Liver (tissue), 9 donors: ENCODE data around the gene PPP1R16B. TPM values are rescaled to one million over a fixed set of nuclear protein-coding genes. Genes with fewer than 3 reads are reported as not detected.

Source experiments
- DNase-seq: peaks from one replicate; pipeline ENCODE4 v3.0.0-alpha.2; 2017; ENCODE audit warnings: low spot score
- H3K27ac ChIP-seq, 2 donors: one replicate each; pipeline ENCODE4 v1.7.0; 2013; ENCODE audit warnings: inconsistent platforms in 2 of 2, low read length in 2 of 2, control low read depth in 1 of 2, low read depth in 1 of 2, mild to moderate bottlenecking in 1 of 2
- H3K27me3 ChIP-seq, 4 donors: one replicate each; pipeline versions ENCODE4 v1.6.1 to v1.7.0; 2013; ENCODE audit warnings: low read length in 3 of 4, inconsistent platforms in 1 of 4, mild to moderate bottlenecking in 1 of 4, moderate library complexity in 1 of 4; ENCODE audit not compliant: control insufficient read depth in 4 of 4, insufficient read depth in 4 of 4
- H3K36me3 ChIP-seq, 4 donors: one replicate each; pipeline versions ENCODE4 v1.6.1 to v1.7.0; 2013; ENCODE audit warnings: low read length in 3 of 4, mild to moderate bottlenecking in 3 of 4, low read depth in 1 of 4, moderate library complexity in 1 of 4; ENCODE audit not compliant: control insufficient read depth in 4 of 4, insufficient read depth in 3 of 4
- H3K4me1 ChIP-seq, 4 donors: one replicate each; pipeline versions ENCODE4 v1.6.1 to v1.7.0; 2013; ENCODE audit warnings: low read length in 3 of 4, mild to moderate bottlenecking in 3 of 4, moderate library complexity in 1 of 4; ENCODE audit not compliant: control insufficient read depth in 4 of 4, insufficient read depth in 4 of 4
- H3K4me3 ChIP-seq, 3 donors: one replicate each; pipeline versions ENCODE4 v1.6.1 to v1.7.0; 2013; ENCODE audit warnings: low read length in 3 of 3, control low read depth in 1 of 3, low read depth in 1 of 3, mild to moderate bottlenecking in 1 of 3
- H3K9ac ChIP-seq, 2 donors: one replicate each; pipeline ENCODE4 v1.7.0; 2013; ENCODE audit warnings: low read length in 2 of 2, mild to moderate bottlenecking in 2 of 2, moderate library complexity in 2 of 2, control low read depth in 1 of 2, low read depth in 1 of 2
- H3K9me3 ChIP-seq, 4 donors: one replicate each; pipeline versions ENCODE4 v1.6.1 to v1.7.0; 2013; ENCODE audit warnings: low read length in 3 of 4; ENCODE audit not compliant: control insufficient read depth in 4 of 4
- EGR1 ChIP-seq, 2 donors: IDR thresholded peaks; 2 replicates each; pipeline ENCODE4 v1.6.1; 2016 to 2018; ENCODE audit warnings: antibody characterized with exemption in 2 of 2, low read depth in 2 of 2
- FOXA2 ChIP-seq: IDR thresholded peaks from 2 replicates; pipeline ENCODE4 v1.6.1; 2016; ENCODE audit warnings: antibody characterized with exemption
- GABPA ChIP-seq, 2 donors: IDR thresholded peaks in 1 of 2; conservative IDR thresholded peaks in 1 of 2; 2 replicates each; pipeline ENCODE4 v1.6.1; 2016; ENCODE audit warnings: antibody characterized with exemption in 2 of 2, mild to moderate bottlenecking in 1 of 2, moderate library complexity in 1 of 2
- HNF4A ChIP-seq, 2 donors: conservative IDR thresholded peaks; 2 replicates each; pipeline ENCODE4 v1.6.1; 2016; ENCODE audit warnings: antibody characterized with exemption in 2 of 2, mild to moderate bottlenecking in 2 of 2
- HNF4G ChIP-seq: IDR thresholded peaks from 2 replicates; pipeline ENCODE4 v1.6.1; 2016; ENCODE audit warnings: antibody characterized with exemption
- NR2F2 ChIP-seq: IDR thresholded peaks from 2 replicates; pipeline ENCODE4 v1.6.1; 2016; ENCODE audit warnings: antibody characterized with exemption
- RAD21 ChIP-seq, 2 donors: IDR thresholded peaks; 2 replicates each; pipeline ENCODE4 v1.6.1; 2016; ENCODE audit warnings: antibody characterized with exemption in 2 of 2, mild to moderate bottlenecking in 2 of 2
- RXRA ChIP-seq, 2 donors: IDR thresholded peaks; 2 replicates each; pipeline ENCODE4 v1.6.1; 2017 to 2018; ENCODE audit warnings: antibody characterized with exemption in 2 of 2, mild to moderate bottlenecking in 1 of 2
- SP1 ChIP-seq: IDR thresholded peaks from 2 replicates; pipeline ENCODE4 v1.6.1; 2018; ENCODE audit warnings: antibody characterized with exemption, mild to moderate bottlenecking
- YY1 ChIP-seq: IDR thresholded peaks from 2 replicates; pipeline ENCODE4 v1.6.1; 2016; ENCODE audit warnings: antibody characterized with exemption, mild to moderate bottlenecking
- WGBS: extraction: QIAGEN DNeasy Blood & Tissue Kit; methylation state at CpG from one replicate; pipeline ENCODE4 v1.1.7; 2013; 5-methylcytosine and 5-hydroxymethylcytosine counted together
- polyA plus RNA-seq, 2 donors: library from polyadenylated mRNA; stranded (reverse) in 1 of 2; unstranded in 1 of 2; fragments of 200-250 nt in 1 of 2; fragments of >200 nt in 1 of 2; fragmentation: Nextera tagmentation in 1 of 2; extraction: Ambion mirVana in 1 of 2; gene quantifications; one replicate each; pipeline versions ENCODE4 v1.2.1 to v1.2.3, GENCODE V29; 2013 to 2015
- total RNA-seq, 2 donors: library from RNA; depleted of rRNA; stranded (reverse); fragments of >200 nt; gene quantifications; one replicate each; pipeline ENCODE4 v1.2.3, GENCODE V29; 2014
- TF ChIP-seq, protein P1 (sequence below): IDR thresholded peaks from 2 replicates; pipeline ENCODE4 v1.6.1; 2016; ENCODE audit warnings: antibody characterized with exemption
- TF ChIP-seq, protein P2 (sequence below): IDR thresholded peaks from 2 replicates; pipeline ENCODE4 v1.6.1; 2016; ENCODE audit warnings: antibody characterized with exemption, mild to moderate bottlenecking
- donor health status: healthy.
- donor health status: healthy.
- donor health status: healthy.
- donor health status: healthy.
- donor health status: healthy.

PPP1R16B gene
- total and polyA plus RNA-seq, 4 donors: 0.84 to 5.7 (median 1.2) TPM

DNA sequence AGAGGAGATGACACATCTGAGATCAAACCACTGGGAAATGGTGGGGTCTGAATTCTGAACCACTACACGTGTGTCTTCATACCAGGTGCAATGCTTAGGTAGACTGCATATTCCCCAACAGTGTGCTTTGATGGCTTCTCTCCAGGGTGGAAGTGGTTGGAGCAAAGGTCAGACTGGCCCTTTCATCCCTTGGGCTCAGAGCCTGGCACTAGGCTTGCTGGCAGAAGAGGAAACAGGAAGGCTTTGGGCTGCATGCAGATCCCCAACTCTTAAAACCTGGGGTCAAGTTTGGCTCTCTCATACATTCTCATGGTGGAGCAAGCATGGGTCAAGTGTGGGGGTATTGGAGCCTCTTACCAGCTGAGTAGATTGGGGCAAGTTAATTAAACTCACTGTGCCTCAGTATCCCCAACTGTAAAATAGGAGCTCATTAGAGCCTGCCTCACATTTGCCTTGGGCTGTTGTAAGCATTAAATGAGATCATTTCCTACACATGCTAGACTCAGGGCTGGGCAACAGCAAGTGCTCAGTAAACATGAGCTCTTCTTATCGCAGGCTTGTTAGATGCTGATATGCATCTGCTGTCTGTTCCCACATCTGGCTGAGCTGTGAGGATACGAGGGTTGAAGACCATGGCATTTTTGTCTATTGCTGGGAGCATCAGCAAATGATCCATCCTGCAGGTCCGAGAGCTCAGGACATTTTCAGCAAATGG, 69.1 kb downstream of the PPP1R16B start:
- 44% methylated on average over 4 of the region's 4 CpGs for WGBS
- Histone ChIP-seq H3K36me3 (no peaks in the 10 kb centered on the region), H3K27ac (peak overlapping the region; percentile 14 to 21), H3K4me3 (no peak overlapping the region), H3K9ac (no peak overlapping the region), H3K9me3 (no peaks in the 10 kb centered on the region), H3K4me1 (peaks cover 2 to 10% (median 7%) of the 10 kb centered on the region in 4 donors), H3K27me3 (no peaks in the 10 kb centered on the region)
- DNase-seq: no peak
- no peak for TF ChIP-seq FOXA2
- peak; percentile 58 for TF ChIP-seq HNF4G
- TF ChIP-seq RXRA (IDR thresholded peaks at IDR 0.05): peak; percentile 16 to 24
- TF ChIP-seq YY1: no peak
- TF ChIP-seq SP1: peak; percentile 73
- peak in 1 of 2 donors; percentile 39 for TF ChIP-seq RAD21 (IDR thresholded peaks at IDR 0.05)
- TF ChIP-seq, protein P1, sequence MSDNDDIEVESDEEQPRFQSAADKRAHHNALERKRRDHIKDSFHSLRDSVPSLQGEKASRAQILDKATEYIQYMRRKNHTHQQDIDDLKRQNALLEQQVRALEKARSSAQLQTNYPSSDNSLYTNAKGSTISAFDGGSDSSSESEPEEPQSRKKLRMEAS: no peak
- TF ChIP-seq, protein P2, sequence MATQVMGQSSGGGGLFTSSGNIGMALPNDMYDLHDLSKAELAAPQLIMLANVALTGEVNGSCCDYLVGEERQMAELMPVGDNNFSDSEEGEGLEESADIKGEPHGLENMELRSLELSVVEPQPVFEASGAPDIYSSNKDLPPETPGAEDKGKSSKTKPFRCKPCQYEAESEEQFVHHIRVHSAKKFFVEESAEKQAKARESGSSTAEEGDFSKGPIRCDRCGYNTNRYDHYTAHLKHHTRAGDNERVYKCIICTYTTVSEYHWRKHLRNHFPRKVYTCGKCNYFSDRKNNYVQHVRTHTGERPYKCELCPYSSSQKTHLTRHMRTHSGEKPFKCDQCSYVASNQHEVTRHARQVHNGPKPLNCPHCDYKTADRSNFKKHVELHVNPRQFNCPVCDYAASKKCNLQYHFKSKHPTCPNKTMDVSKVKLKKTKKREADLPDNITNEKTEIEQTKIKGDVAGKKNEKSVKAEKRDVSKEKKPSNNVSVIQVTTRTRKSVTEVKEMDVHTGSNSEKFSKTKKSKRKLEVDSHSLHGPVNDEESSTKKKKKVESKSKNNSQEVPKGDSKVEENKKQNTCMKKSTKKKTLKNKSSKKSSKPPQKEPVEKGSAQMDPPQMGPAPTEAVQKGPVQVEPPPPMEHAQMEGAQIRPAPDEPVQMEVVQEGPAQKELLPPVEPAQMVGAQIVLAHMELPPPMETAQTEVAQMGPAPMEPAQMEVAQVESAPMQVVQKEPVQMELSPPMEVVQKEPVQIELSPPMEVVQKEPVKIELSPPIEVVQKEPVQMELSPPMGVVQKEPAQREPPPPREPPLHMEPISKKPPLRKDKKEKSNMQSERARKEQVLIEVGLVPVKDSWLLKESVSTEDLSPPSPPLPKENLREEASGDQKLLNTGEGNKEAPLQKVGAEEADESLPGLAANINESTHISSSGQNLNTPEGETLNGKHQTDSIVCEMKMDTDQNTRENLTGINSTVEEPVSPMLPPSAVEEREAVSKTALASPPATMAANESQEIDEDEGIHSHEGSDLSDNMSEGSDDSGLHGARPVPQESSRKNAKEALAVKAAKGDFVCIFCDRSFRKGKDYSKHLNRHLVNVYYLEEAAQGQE: peak; percentile 37
- no peak for TF ChIP-seq GABPA (IDR thresholded peaks at IDR 0.05 in 1 of 2, conservative IDR thresholded peaks at IDR 0.05 in 1 of 2)
- peak; percentile 29 for TF ChIP-seq NR2F2
- TF ChIP-seq HNF4A (conservative IDR thresholded peaks at IDR 0.05): peak; percentile 74 to 82
- TF ChIP-seq EGR1 (IDR thresholded peaks at IDR 0.05; ENCODE audit: low read depth in 2 of 2): no peak

DNA sequence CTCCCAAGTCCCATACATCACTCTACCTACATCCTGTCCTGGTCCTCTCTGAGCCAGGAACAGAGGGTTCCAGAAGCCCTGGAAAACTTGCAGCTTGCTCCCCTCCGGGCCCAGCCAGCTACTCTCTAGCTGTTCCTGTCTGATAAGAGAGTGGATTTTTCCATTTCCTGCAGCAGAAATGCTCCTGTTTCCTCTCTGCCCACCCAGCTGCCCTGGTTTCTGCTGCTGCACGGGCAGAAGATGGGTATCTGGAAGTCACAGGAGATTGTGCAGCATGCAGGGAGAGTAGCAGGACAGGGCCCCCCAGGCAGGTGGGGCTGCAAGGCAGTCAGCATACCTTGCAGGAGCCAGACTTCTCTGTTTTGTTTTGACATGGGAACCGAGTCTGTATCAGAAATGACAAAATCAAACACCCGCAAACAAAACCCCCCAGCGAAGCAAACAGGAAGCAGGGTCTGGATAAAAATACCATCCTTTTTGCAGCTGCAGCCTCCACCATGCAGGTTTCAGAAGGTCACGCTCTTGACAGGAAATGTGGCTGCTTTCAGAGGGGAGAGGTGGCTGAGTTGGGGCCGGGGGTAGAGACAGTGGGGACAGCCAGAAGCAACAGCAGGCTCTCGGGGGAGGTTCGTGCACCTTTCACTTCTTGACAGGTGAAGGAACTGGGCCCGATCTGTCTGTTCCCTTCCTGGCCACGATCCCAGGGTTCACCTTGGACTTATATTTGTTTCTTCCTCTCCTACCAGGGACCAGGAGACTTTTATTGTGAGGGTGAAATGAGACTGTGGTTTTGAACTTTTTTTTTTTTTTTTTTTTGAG, 69.9 kb downstream of the PPP1R16B start:
- no peak for DNase-seq
- Histone ChIP-seq H3K36me3 (no peaks in the 10 kb centered on the region), H3K9ac (no peak overlapping the region), H3K27me3 (no peaks in the 10 kb centered on the region), H3K27ac (peak overlapping the region in 1 of 2 donors; percentile 14), H3K4me3 (no peak overlapping the region), H3K9me3 (no peaks in the 10 kb centered on the region), H3K4me1 (peaks cover 2 to 10% (median 7%) of the 10 kb centered on the region in 4 donors)
- WGBS: 37% methylated on average over 11 of the region's 11 CpGs
- TF ChIP-seq NR2F2: peak; percentile 66
- no peak for TF ChIP-seq EGR1 (IDR thresholded peaks at IDR 0.05; ENCODE audit: low read depth in 2 of 2)
- TF ChIP-seq SP1: peak; percentile 12
- no peak for TF ChIP-seq HNF4A (conservative IDR thresholded peaks at IDR 0.05)
- TF ChIP-seq, protein P2: peak; percentile 7
